ENCODE measurements around the gene CEACAM1.
"Not testable (repeated sequence)": the region's sequence is repeated elsewhere in the genome, so short reads cannot be mapped to it uniquely, and the experiment has no call there.

Gene CEACAM1

GRCh38 chr19:42532891-42533290 is 4.6 kb upstream of the CEACAM1 start:
- TF ChIP-seq, protein P1, sequence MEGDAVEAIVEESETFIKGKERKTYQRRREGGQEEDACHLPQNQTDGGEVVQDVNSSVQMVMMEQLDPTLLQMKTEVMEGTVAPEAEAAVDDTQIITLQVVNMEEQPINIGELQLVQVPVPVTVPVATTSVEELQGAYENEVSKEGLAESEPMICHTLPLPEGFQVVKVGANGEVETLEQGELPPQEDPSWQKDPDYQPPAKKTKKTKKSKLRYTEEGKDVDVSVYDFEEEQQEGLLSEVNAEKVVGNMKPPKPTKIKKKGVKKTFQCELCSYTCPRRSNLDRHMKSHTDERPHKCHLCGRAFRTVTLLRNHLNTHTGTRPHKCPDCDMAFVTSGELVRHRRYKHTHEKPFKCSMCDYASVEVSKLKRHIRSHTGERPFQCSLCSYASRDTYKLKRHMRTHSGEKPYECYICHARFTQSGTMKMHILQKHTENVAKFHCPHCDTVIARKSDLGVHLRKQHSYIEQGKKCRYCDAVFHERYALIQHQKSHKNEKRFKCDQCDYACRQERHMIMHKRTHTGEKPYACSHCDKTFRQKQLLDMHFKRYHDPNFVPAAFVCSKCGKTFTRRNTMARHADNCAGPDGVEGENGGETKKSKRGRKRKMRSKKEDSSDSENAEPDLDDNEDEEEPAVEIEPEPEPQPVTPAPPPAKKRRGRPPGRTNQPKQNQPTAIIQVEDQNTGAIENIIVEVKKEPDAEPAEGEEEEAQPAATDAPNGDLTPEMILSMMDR (IDR thresholded peaks at IDR 0.05; ENCODE audit: extremely low read depth, missing control alignments): no peak
- peak; percentile 0 for DNase-seq (ENCODE audit: low spot score)

- DNase-seq (ENCODE audit: low spot score): no peak
- TF ChIP-seq, protein P1 (IDR thresholded peaks at IDR 0.05; ENCODE audit: extremely low read depth, missing control alignments): no peak
These were observed 3.0 kb upstream of the CEACAM1 start for GRCh38 chr19:42531313-42531712.

DNA sequence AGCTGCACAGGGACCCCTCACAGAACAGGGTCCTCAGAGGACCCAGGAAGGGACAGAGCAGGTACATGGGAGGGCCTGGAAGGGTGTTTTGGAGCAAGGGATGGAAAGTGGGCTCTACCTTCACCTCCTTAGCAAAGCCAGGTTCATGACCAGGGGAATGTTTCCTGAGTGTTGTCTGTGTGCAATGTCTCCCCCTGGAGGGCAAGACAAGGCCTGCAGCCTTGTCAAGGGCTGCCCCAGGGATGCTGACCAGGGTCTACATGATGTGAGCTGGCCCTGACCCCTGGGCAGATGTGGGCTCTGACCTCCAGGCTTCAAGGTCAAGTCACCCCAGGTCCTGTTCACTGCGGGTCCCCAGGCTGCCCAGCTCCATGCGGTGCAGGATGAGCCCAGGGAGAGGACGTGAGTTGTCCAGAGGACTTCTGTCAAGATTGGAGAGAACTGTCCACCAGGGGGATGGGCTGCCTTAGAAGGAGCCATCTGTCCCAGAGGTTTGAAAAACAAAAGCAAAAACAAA is 1.0 kb upstream of the CEACAM1 start:
- DNase-seq (ENCODE audit: low spot score): peak; percentile 80

DNA sequence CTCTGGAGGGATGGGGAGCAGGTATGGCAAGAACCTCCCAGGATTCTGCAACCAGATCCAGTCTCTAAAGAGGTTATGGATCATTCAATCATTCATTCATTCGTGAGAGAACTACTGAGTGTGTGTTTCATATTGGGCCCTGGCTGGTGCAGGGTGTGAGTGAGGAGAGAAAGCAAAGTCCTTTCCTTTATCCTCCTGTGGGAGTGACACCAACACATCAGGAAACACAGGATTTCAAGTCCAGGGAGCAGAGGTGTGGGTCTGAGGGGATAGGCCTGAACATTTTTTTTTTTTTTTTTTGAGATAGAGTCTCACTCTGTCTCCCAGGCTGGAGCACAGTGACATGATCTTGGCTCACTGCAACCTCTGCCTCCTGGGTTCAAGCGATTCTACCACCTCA is 3.3 kb downstream of the CEACAM1 start:
- TF ChIP-seq, protein P1 (IDR thresholded peaks at IDR 0.05; ENCODE audit: extremely low read depth, missing control alignments): no peak
- no peak for DNase-seq (ENCODE audit: low spot score)

More for the DNA sequence above, 1.0 kb upstream of the CEACAM1 start:
- TF ChIP-seq, protein P1 (IDR thresholded peaks at IDR 0.05; ENCODE audit: extremely low read depth, missing control alignments): peak; percentile 92

- DNase-seq (ENCODE audit: low spot score): peak; percentile 1
- TF ChIP-seq, protein P1 (IDR thresholded peaks at IDR 0.05; ENCODE audit: extremely low read depth, missing control alignments): no peak
These were observed 4.0 kb downstream of the CEACAM1 start for GRCh38 chr19:42524250-42524649.

DNA sequence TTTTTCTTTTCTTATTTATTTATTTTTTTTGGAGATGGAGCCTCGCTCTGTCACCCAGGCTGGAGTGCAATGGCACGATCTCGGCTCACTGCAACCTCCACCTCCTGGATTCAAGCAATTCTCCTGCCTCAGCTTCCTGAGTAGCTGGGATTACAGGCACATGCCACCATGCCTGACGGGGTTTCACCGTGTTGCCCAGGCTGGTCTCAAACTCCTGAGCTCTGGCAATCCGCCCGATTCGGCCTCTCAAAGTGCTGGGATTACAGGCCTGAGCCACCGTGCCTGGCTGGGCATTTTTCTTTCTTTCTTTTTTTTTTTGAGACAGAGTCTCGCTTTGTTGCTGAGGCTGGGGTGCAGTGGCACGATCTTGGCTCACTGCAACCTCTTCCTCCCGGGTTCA is 6.0 kb downstream of the CEACAM1 start:
- not testable (repeated sequence) for DNase-seq (ENCODE audit: low spot score)

GRCh38 chr19:42521346-42522030 is 6.8 kb downstream of the CEACAM1 start:
- TF ChIP-seq, protein P1 (IDR thresholded peaks at IDR 0.05; ENCODE audit: extremely low read depth, missing control alignments): no peak
- no peak for DNase-seq (ENCODE audit: low spot score)

- TF ChIP-seq, protein P1 (IDR thresholded peaks at IDR 0.05; ENCODE audit: extremely low read depth, missing control alignments): no peak
- no peak for DNase-seq (ENCODE audit: low spot score)
These were observed 9.2 kb downstream of the CEACAM1 start for GRCh38 chr19:42519108-42519507.
